ENCODE results near the gene KRTAP5-8. TPM values are rescaled to one million over a fixed set of nuclear protein-coding genes. Genes with fewer than 3 reads are reported as not detected.
"Not testable (repeated sequence)": the region's sequence is repeated elsewhere in the genome, so short reads cannot be mapped to it uniquely, and the experiment has no call there.

Gene KRTAP5-8
- total RNA-seq, 1 experiment from 2014 or later: not detected

- DNase-seq (ENCODE audit: low read depth): no peak
These were observed 6.0 kb downstream of the KRTAP5-8 start for GRCh38 chr11:71543866-71544265.

- DNase-seq (ENCODE audit: low read depth): no peak
These were observed 6.8 kb downstream of the KRTAP5-8 start for GRCh38 chr11:71544525-71545214.

- no peak for DNase-seq (ENCODE audit: low read depth)
These were observed 7.7 kb downstream of the KRTAP5-8 start for GRCh38 chr11:71545405-71545966.

- no peak for DNase-seq (ENCODE audit: low read depth)
These were observed 10.3 kb downstream of the KRTAP5-8 start, which contains the start of gene KRTAP5-9 for GRCh38 chr11:71548120-71548519. Gene KRTAP5-9, plus strand, starts transcription at chr11:71548420. Its CDS starts 238 bp downstream, at chr11:71548658.

- DNase-seq (ENCODE audit: low read depth): no peak
These were observed 10.9 kb downstream of the KRTAP5-8 start for GRCh38 chr11:71548716-71549151.

GRCh38 chr11:71551711-71552110, 13.9 kb downstream of the KRTAP5-8 start:
- DNase-seq (ENCODE audit: low read depth): no peak

GRCh38 chr11:71554996-71555395, 17.2 kb downstream of the KRTAP5-8 start:
- no peak for DNase-seq (ENCODE audit: low read depth)

GRCh38 chr11:71555508-71555907, 17.7 kb downstream of the KRTAP5-8 start:
- DNase-seq (ENCODE audit: low read depth): no peak

GRCh38 chr11:71556018-71556417, 18.2 kb downstream of the KRTAP5-8 start:
- no peak for DNase-seq (ENCODE audit: low read depth)

- DNase-seq (ENCODE audit: low read depth): no peak
These were observed 19.4 kb downstream of the KRTAP5-8 start for GRCh38 chr11:71557257-71557656.

GRCh38 chr11:71558996-71559395, 21.2 kb downstream of the KRTAP5-8 start:
- no peak for DNase-seq (ENCODE audit: low read depth)

GRCh38 chr11:71562120-71562519, 24.3 kb downstream of the KRTAP5-8 start:
- DNase-seq (ENCODE audit: low read depth): no peak

GRCh38 chr11:71563406-71563805, 25.6 kb downstream of the KRTAP5-8 start:
- peak; percentile 61 for DNase-seq (ENCODE audit: low read depth)

GRCh38 chr11:71564430-71564829, 26.6 kb downstream of the KRTAP5-8 start:
- no peak for DNase-seq (ENCODE audit: low read depth)

GRCh38 chr11:71565263-71565662, 27.4 kb downstream of the KRTAP5-8 start, which contains the start of gene KRTAP5-10:
Gene KRTAP5-10, plus strand, starts transcription at chr11:71565563. Its CDS starts 25 bp downstream, at chr11:71565588.
- no peak for DNase-seq (ENCODE audit: low read depth)

- no peak for DNase-seq (ENCODE audit: low read depth)
These were observed 28.3 kb downstream of the KRTAP5-8 start for GRCh38 chr11:71566081-71566620.

GRCh38 chr11:71566626-71567599, 29.1 kb downstream of the KRTAP5-8 start:
- not testable (repeated sequence) for DNase-seq (ENCODE audit: low read depth)

GRCh38 chr11:71567633-71568032, 29.8 kb downstream of the KRTAP5-8 start:
- DNase-seq (ENCODE audit: low read depth): not testable (repeated sequence)

- DNase-seq (ENCODE audit: low read depth): no peak
These were observed 31.0 kb downstream of the KRTAP5-8 start for GRCh38 chr11:71568704-71569349.

GRCh38 chr11:71571101-71571850, 33.5 kb downstream of the KRTAP5-8 start:
- not testable (repeated sequence) for DNase-seq (ENCODE audit: low read depth)
